MM.1S (cell line): ENCODE measurements around the gene MBL2.

ENCODE experiments used
- DNase-seq: peaks from one replicate; pipeline ENCODE4 v3.0.0-alpha.2; 2015
- H2AFZ ChIP-seq: fragments of 300-600 bp; sonication (generic); 2 replicates; pipeline ENCODE4 v1.6.0; 2016; ENCODE audit warnings: antibody characterized with exemption, low read length
- H3F3A ChIP-seq: fragments of 300-600 bp; sonication (generic); 2 replicates; pipeline ENCODE4 v1.6.1; 2016; ENCODE audit warnings: mild to moderate bottlenecking, antibody characterized with exemption, low read length, moderate library complexity, mixed read lengths; ENCODE audit not compliant: insufficient read depth
- H3K27ac ChIP-seq: fragments of 300-600 bp; sonication (generic); 2 replicates; pipeline ENCODE4 v1.5.1; 2016; ENCODE audit warnings: mild to moderate bottlenecking, low read length
- H3K27me3 ChIP-seq: fragments of 300-600 bp; sonication (generic); replicated peaks from 2 replicates; pipeline ENCODE4 v1.6.0; 2016; ENCODE audit warnings: low read length; ENCODE audit not compliant: insufficient read depth
- H3K36me3 ChIP-seq: fragments of 300-600 bp; sonication (generic); replicated peaks from 2 replicates; pipeline ENCODE4 v1.6.1; 2016; ENCODE audit warnings: mild to moderate bottlenecking, low read length, mixed read lengths; ENCODE audit not compliant: insufficient read depth
- H3K4me1 ChIP-seq: fragments of 300-600 bp; sonication (generic); 2 replicates; pipeline ENCODE4 v1.6.1; 2016; ENCODE audit warnings: low read length, mixed read lengths
- H3K4me2 ChIP-seq: fragments of 300-600 bp; sonication (generic); 2 replicates; pipeline ENCODE4 v1.6.0; 2016; ENCODE audit warnings: low read depth, low read length
- H3K4me3 ChIP-seq: fragments of 300-600 bp; sonication (generic); 2 replicates; pipeline ENCODE4 v1.5.1; 2016; ENCODE audit warnings: low read length, mixed read lengths
- H3K79me2 ChIP-seq: fragments of 300-600 bp; sonication (generic); 2 replicates; pipeline ENCODE4 v1.6.1; 2016; ENCODE audit warnings: mixed run types, low read length, mixed read lengths
- H3K9ac ChIP-seq: fragments of 300-600 bp; sonication (generic); 2 replicates; pipeline ENCODE4 v1.6.1; 2016; ENCODE audit warnings: low read length, mixed read lengths
- H3K9me2 ChIP-seq: fragments of 300-600 bp; sonication (generic); replicated peaks from 2 replicates; pipeline ENCODE4 v1.6.1; 2016; ENCODE audit warnings: mild to moderate bottlenecking, low read length, mixed read lengths; ENCODE audit not compliant: insufficient read depth
- H3K9me3 ChIP-seq: fragments of 300-600 bp; sonication (generic); replicated peaks from 2 replicates; pipeline ENCODE4 v1.6.1; 2016; ENCODE audit warnings: mild to moderate bottlenecking, low read length, mixed read lengths; ENCODE audit not compliant: insufficient read depth
- H4K20me1 ChIP-seq: fragments of 300-600 bp; sonication (generic); 2 replicates; pipeline ENCODE4 v1.6.1; 2016; ENCODE audit warnings: mild to moderate bottlenecking, low read length, moderate library complexity, mixed read lengths; ENCODE audit not compliant: insufficient read depth
- CTCF ChIP-seq: fragments of 300-600 bp; sonication (generic); IDR thresholded peaks from 2 replicates; pipeline ENCODE4 v1.5.1; 2016; ENCODE audit warnings: antibody characterized with exemption, low read length, mixed read lengths
- EZH2 ChIP-seq: fragments of 300-600 bp; sonication (generic); optimal IDR thresholded peaks from 2 replicates; pipeline ENCODE3; 2017; ENCODE audit warnings: low read depth, mild to moderate bottlenecking, antibody characterized with exemption, low read length, mixed read lengths
- EZH2phosphoT487 ChIP-seq: fragments of 300-600 bp; sonication (generic); IDR thresholded peaks from 2 replicates; pipeline ENCODE4 v1.6.1; 2018; ENCODE audit warnings: antibody characterized with exemption, low read length

MBL2 gene

GRCh38 chr10:52740913-52741675, 31.5 kb downstream of the MBL2 start:
- Histone ChIP-seq H2AFZ (no peak overlapping the region), H4K20me1 (no peaks in the 10 kb centered on the region), H3K36me3 (no peaks in the 10 kb centered on the region), H3K9ac (no peak overlapping the region), H3K27ac (no peak overlapping the region), H3K9me3 (no peaks in the 10 kb centered on the region), H3K27me3 (no peaks in the 10 kb centered on the region), H3K9me2 (no peaks in the 10 kb centered on the region), H3K79me2 (no peaks in the 10 kb centered on the region), H3F3A (no peaks in the 10 kb centered on the region), H3K4me2 (no peak overlapping the region), H3K4me1 (no peaks in the 10 kb centered on the region), H3K4me3 (no peak overlapping the region)
- TF ChIP-seq EZH2phosphoT487 (no peak), CTCF (peak; percentile 96)
- DNase-seq, result peak; percentile 42

GRCh38 chr10:52740155-52740549, 32.4 kb downstream of the MBL2 start:
- Histone ChIP-seq H3K79me2 (no peaks in the 10 kb centered on the region), H3K9me2 (no peaks in the 10 kb centered on the region), H3K4me2 (no peak overlapping the region), H4K20me1 (no peaks in the 10 kb centered on the region), H3K27ac (no peak overlapping the region), H2AFZ (no peak overlapping the region), H3K9me3 (no peaks in the 10 kb centered on the region), H3F3A (no peaks in the 10 kb centered on the region), H3K27me3 (no peaks in the 10 kb centered on the region), H3K36me3 (no peaks in the 10 kb centered on the region), H3K9ac (no peak overlapping the region), H3K4me3 (no peak overlapping the region), H3K4me1 (no peaks in the 10 kb centered on the region)
- TF ChIP-seq EZH2phosphoT487 (no peak), CTCF (no peak), EZH2 (no peak)
- DNase-seq, result no peak

GRCh38 chr10:52739380-52740154, 33.0 kb downstream of the MBL2 start:
- Histone ChIP-seq H3K9me3 (no peaks in the 10 kb centered on the region), H3K9me2 (no peaks in the 10 kb centered on the region), H3K27ac (no peak overlapping the region), H2AFZ (no peak overlapping the region), H3K79me2 (no peaks in the 10 kb centered on the region), H3K9ac (no peak overlapping the region), H3K27me3 (no peaks in the 10 kb centered on the region), H3K36me3 (no peaks in the 10 kb centered on the region), H3K4me2 (no peak overlapping the region), H3K4me1 (no peaks in the 10 kb centered on the region), H4K20me1 (no peaks in the 10 kb centered on the region), H3K4me3 (no peak overlapping the region), H3F3A (no peaks in the 10 kb centered on the region)
- TF ChIP-seq EZH2phosphoT487 (no peak), EZH2 (no peak), CTCF (no peak)
- no peak for DNase-seq
